ENCODE measurements around the gene AGXT.

DNA sequence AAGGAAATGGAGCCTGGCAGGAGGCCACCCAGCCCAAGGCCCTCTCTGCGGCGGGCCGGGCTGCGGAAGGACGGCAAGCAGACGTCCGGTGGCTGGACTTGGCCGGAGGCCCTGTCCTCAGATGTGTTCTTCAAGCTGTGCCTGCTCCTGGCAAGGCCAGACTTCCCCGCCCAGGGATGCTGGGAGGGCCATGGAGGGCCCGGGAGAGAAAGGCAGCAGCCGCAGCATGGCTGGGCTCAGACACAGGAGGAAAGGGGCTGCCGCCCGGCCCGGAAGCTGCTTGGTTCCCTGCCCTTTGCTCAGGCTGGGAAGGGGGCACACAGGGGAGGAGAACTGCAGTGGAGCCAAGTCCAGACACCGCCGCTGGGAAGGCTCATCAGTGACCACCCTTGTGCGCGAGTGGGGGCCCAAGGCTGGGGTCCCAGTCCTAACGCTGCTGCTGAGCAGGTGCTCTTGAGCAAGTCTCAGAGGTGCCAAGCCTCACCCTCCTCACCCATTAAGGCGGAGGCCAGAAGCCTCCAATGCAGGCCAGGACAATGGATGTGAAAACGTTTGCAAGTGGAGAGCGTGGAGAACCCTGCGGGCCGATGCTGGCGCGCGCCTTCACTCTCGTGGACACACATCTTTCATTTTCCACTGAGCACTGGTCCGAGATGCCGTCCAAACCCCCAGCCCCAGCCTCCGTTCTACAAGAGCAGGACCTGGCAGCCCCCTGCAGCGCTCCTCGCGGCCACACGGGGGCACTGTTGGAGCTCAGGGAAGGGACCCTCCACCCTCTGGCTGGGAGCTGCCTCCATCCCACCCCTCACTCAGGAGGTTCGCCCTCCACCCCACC is 45.4 kb downstream of the AGXT start:
- TF ChIP-seq CTCF (IDR thresholded peaks at IDR 0.05), result peak in 3 of 4 experiments; percentile 61 to 83 (median 62)
- TF ChIP-seq POLR2AphosphoS5 (IDR thresholded peaks at IDR 0.05), result no peak
- no peak for TF ChIP-seq POLR2A (IDR thresholded peaks at IDR 0.05)
